SK-N-SH (cell line): ENCODE measurements around the gene DDX17. TPM values are rescaled to one million over a fixed set of nuclear protein-coding genes. Genes with fewer than 3 reads are reported as not detected.

Source experiments
- CTCF ChIA-PET: fragments of 300-600, 350-600 bp; formaldehyde crosslinking; extraction: SDS; loops from one replicate; lab custom pipeline; 2021; lab: Yijun Ruan, JAX
- POLR2A ChIA-PET: fragments of 350-600 bp; sonication (Branson Sonifier 250); formaldehyde crosslinking; extraction: SDS; loops from one replicate; lab custom pipeline; 2020; ENCODE audit warnings: antibody characterized with exemption, inconsistent platforms; lab: Yijun Ruan, JAX
- DNase-seq: peaks from one replicate; pipeline ENCODE4 v3.0.0; 2012
- H2AFZ ChIP-seq: fragments of 200-600 bp; sonication (generic); 2 replicates; pipeline ENCODE4 v1.8.1; 2016; ENCODE audit warnings: antibody characterized with exemption, mild to moderate bottlenecking, low read depth
- H3F3A ChIP-seq: fragments of 200-600 bp; sonication (generic); replicated peaks from 2 replicates; pipeline ENCODE3; 2016; ENCODE audit warnings: antibody characterized with exemption, mild to moderate bottlenecking; ENCODE audit not compliant: insufficient read depth
- H3K27ac ChIP-seq, 2 experiments: fragments of 200-500 bp in 1 of 2; fragments of 200-600 bp in 1 of 2; sonication (Bioruptor generic) in 1 of 2; sonication (generic), shearing (Covaris generic) in 1 of 2; 2 replicates each; pipeline versions ENCODE4 v1.5.1 to v1.6.1; 2014 to 2016; ENCODE audit warnings: low read depth in 2 of 2, inconsistent platforms in 1 of 2, low read length in 1 of 2, mild to moderate bottlenecking in 1 of 2, mixed read lengths in 1 of 2
- H3K27me3 ChIP-seq: fragments of 200-600 bp; sonication (generic), shearing (Covaris generic); 2 replicates; pipeline ENCODE4 v1.6.1; 2016; ENCODE audit warnings: mixed run types; ENCODE audit not compliant: insufficient read depth
- H3K36me3 ChIP-seq, 2 experiments: fragments of 200-500 bp in 1 of 2; fragments of 200-600 bp in 1 of 2; sonication (Bioruptor generic) in 1 of 2; sonication (generic) in 1 of 2; replicated peaks in 1 of 2; 2 replicates each; pipeline versions ENCODE3 to v1.5.1; 2014 to 2016; ENCODE audit warnings: low read length in 1 of 2, mild to moderate bottlenecking in 1 of 2; ENCODE audit not compliant: insufficient read depth in 2 of 2, control insufficient read depth in 1 of 2
- H3K4me1 ChIP-seq, 2 experiments: fragments of 200-500 bp in 1 of 2; fragments of 200-600 bp in 1 of 2; sonication (Bioruptor generic) in 1 of 2; sonication (generic), shearing (Covaris generic) in 1 of 2; 2 replicates each; pipeline versions ENCODE4 v1.5.1 to v1.6.1; 2014 to 2016; ENCODE audit warnings: low read depth in 1 of 2, low read length in 1 of 2, mixed run types in 1 of 2; ENCODE audit not compliant: insufficient read depth in 2 of 2, control insufficient read depth in 1 of 2
- H3K4me2 ChIP-seq: fragments of 200-600 bp; sonication (generic), shearing (Covaris generic); 2 replicates; pipeline ENCODE4 v1.6.1; 2017; ENCODE audit warnings: mixed run types
- H3K4me3 ChIP-seq, 2 experiments: fragments of 200-500 bp in 1 of 2; fragments of 200-600 bp in 1 of 2; sonication (Bioruptor generic) in 1 of 2; sonication (generic), shearing (Covaris generic) in 1 of 2; 2 replicates each; pipeline versions ENCODE4 v1.5.1 to v1.8.1; 2014 to 2016; ENCODE audit warnings: low read depth in 2 of 2, inconsistent platforms in 1 of 2, low read length in 1 of 2, mild to moderate bottlenecking in 1 of 2, mixed read lengths in 1 of 2, moderate library complexity in 1 of 2
- H3K79me2 ChIP-seq: fragments of 200-600 bp; sonication (generic); 2 replicates; pipeline ENCODE4 v1.8.1; 2017; ENCODE audit warnings: mild to moderate bottlenecking; ENCODE audit not compliant: insufficient read depth
- H3K9ac ChIP-seq: fragments of 200-600 bp; sonication (generic); 2 replicates; pipeline ENCODE4 v1.6.1; 2017; ENCODE audit warnings: mixed run types
- H3K9me2 ChIP-seq: fragments of 200-600 bp; sonication (generic); 2 replicates; pipeline ENCODE4 v1.6.1; 2017; ENCODE audit warnings: mixed run types
- H3K9me3 ChIP-seq: fragments of 200-600 bp; sonication (generic); 2 replicates; pipeline ENCODE4 v1.6.1; 2017; ENCODE audit warnings: mixed run types, mild to moderate bottlenecking, moderate library complexity
- H4K20me1 ChIP-seq: fragments of 200-600 bp; sonication (generic); 2 replicates; pipeline ENCODE4 v1.6.1; 2017; ENCODE audit warnings: mild to moderate bottlenecking, mixed run types; ENCODE audit not compliant: insufficient read depth
- ELF1 ChIP-seq: IDR thresholded peaks from 2 replicates; pipeline ENCODE4 v1.4.0; 2012
- EP300 ChIP-seq, 2 experiments: IDR thresholded peaks; 2 replicates each; pipeline versions ENCODE4 v1.4.0 to v1.6.1; 2012; ENCODE audit warnings: borderline replicate concordance in 1 of 2, low read depth in 1 of 2, low read length in 1 of 2
- EZH2phosphoT487 ChIP-seq: fragments of 200-600 bp; sonication (generic); IDR thresholded peaks from 2 replicates; pipeline ENCODE4 v1.6.1; 2017; ENCODE audit warnings: low read depth, mixed run types, mild to moderate bottlenecking, antibody characterized with exemption, moderate library complexity, borderline replicate concordance
- FOSL2 ChIP-seq: IDR thresholded peaks from 2 replicates; pipeline ENCODE4 v1.4.0; 2012; ENCODE audit warnings: low read depth, mild to moderate bottlenecking, moderate library complexity, borderline replicate concordance
- FOXM1 ChIP-seq: IDR thresholded peaks from 2 replicates; pipeline ENCODE4 v1.4.0; 2012; ENCODE audit warnings: low read depth, mild to moderate bottlenecking
- GABPA ChIP-seq: IDR thresholded peaks from 2 replicates; pipeline ENCODE4 v1.4.0; 2012; ENCODE audit warnings: low read depth, mild to moderate bottlenecking
- GATA2 ChIP-seq: sonication (generic); formaldehyde crosslinking; IDR thresholded peaks from 2 replicates; pipeline ENCODE4 v1.5.0; 2020; ENCODE audit warnings: mild to moderate bottlenecking, missing genetic modification reagents
- IRF3 ChIP-seq: fragments of 150-350 bp; IDR thresholded peaks from 2 replicates; pipeline ENCODE4 v1.6.1; 2016; ENCODE audit warnings: mild to moderate bottlenecking, low read depth, low read length
- JUND ChIP-seq: IDR thresholded peaks from 2 replicates; pipeline ENCODE4 v1.4.0; 2012
- MXI1 ChIP-seq: IDR thresholded peaks from 2 replicates; pipeline ENCODE4 v1.6.1; 2012; ENCODE audit warnings: mild to moderate bottlenecking, low read depth, low read length, improper control_type of control experiment
- NFIC ChIP-seq: IDR thresholded peaks from 2 replicates; pipeline ENCODE4 v1.4.0; 2012; ENCODE audit warnings: borderline replicate concordance
- NRF1 ChIP-seq: IDR thresholded peaks from 2 replicates; pipeline ENCODE4 v1.6.1; 2012; ENCODE audit warnings: low read depth, mild to moderate bottlenecking, low read length
- POLR2AphosphoS5 ChIP-seq: IDR thresholded peaks from 2 replicates; pipeline ENCODE4 v1.6.1; 2012; ENCODE audit warnings: low read depth, low read length
- RCOR1 ChIP-seq: fragments of 150-350 bp; IDR thresholded peaks from 2 replicates; pipeline ENCODE4 v1.6.1; 2017; ENCODE audit warnings: antibody characterized with exemption, low read length
- REST ChIP-seq: IDR thresholded peaks from 2 replicates; pipeline ENCODE4 v1.6.1; 2012; ENCODE audit warnings: mild to moderate bottlenecking, low read depth, low read length, moderate library complexity
- SIN3A ChIP-seq: IDR thresholded peaks from 2 replicates; pipeline ENCODE4 v1.6.1; 2012; ENCODE audit warnings: low read depth, mild to moderate bottlenecking, low read length, moderate library complexity, borderline replicate concordance
- TAF1 ChIP-seq: IDR thresholded peaks from 2 replicates; pipeline ENCODE4 v1.6.1; 2012; ENCODE audit warnings: low read depth, mild to moderate bottlenecking, low read length, moderate library complexity, borderline replicate concordance
- WGBS: methylation state at CpG from one replicate; pipeline ENCODE4 v1.1.6; 2017; ENCODE audit warnings: low lambda C conversion rate; 5-methylcytosine and 5-hydroxymethylcytosine counted together
- polyA plus RNA-seq, 3 experiments: library from polyadenylated mRNA; depleted of rRNA; stranded (reverse); fragments of >200 nt; gene quantifications; 2 replicates each; pipeline ENCODE4 v1.2.3, GENCODE V29; 2012
- TF ChIP-seq, protein P1 (sequence below): fragments of 200-600 bp; sonication (generic); IDR thresholded peaks from 2 replicates; pipeline ENCODE4 v1.6.1; 2017; ENCODE audit warnings: antibody characterized with exemption, mild to moderate bottlenecking, moderate library complexity
- TF ChIP-seq, protein P2 (sequence below): IDR thresholded peaks from 2 replicates; pipeline ENCODE4 v1.4.0; 2012; ENCODE audit warnings: low read depth
- TF ChIP-seq, protein P3 (sequence below): fragments of 150-350 bp; IDR thresholded peaks from 2 replicates; pipeline ENCODE4 v1.6.1; 2017; ENCODE audit warnings: antibody characterized with exemption, low read length, low read depth, borderline replicate concordance

DDX17 gene
- polyA plus RNA-seq, 1 of the 3 experiments (the other 2 are of a cell fraction), result 111 TPM

DNA sequence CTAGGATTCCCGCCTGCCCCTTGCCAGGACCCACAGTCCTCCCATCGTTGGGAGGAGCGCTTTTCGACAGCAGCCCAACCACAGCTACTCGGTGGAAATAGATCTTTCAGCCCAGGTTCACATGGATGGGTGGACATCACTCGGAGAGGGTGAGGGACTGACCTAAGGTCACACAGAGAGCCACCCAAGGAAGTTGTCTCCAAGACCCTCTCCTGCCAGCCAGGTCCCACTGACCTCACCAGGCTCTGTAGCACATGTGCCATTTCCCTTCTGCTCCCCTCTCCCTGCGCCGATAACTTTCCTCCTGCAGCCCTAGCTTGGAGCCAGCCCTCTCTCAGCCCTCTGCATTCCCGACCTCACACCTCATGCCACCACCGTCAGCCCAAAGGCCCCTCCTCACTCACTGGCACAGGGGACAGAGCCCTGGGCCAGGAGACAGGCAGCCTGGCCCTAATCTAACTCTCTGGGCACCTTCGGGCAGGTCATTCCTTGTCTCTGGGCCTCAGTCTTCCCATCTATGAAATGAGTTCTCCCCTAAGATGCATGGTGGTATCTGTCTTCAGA is 55.8 kb downstream of the DDX17 start:
- Histone ChIP-seq H3K9ac (no peak overlapping the region), H3K36me3 (no peaks in the 10 kb centered on the region), H2AFZ (no peak overlapping the region), H3K9me3 (no peaks in the 10 kb centered on the region), H3K4me3 (no peak overlapping the region), H3K79me2 (no peaks in the 10 kb centered on the region), H4K20me1 (no peaks in the 10 kb centered on the region), H3F3A (no peaks in the 10 kb centered on the region), H3K4me1 (no peaks in the 10 kb centered on the region; a peak in 1 of 4 replicates), H3K9me2 (no peaks in the 10 kb centered on the region), H3K27me3 (no peaks in the 10 kb centered on the region; the same call in 1 of the 2 replicates), H3K4me2 (no peak overlapping the region), H3K27ac (no peak overlapping the region)
- no peak for DNase-seq
- WGBS, result 47% methylated on average over 4 of the region's 11 CpGs
- ChIA-PET POLR2A (no interaction called here), CTCF (no interaction called here)
- TF ChIP-seq JUND, result no peak
- TF ChIP-seq EZH2phosphoT487, result no peak
- no peak for TF ChIP-seq RCOR1
- no peak for TF ChIP-seq REST
- TF ChIP-seq SIN3A, result no peak
- TF ChIP-seq FOXM1, result no peak
- TF ChIP-seq ELF1, result no peak
- TF ChIP-seq GABPA, result no peak
- no peak for TF ChIP-seq GATA2 (CRISPR knock-in tag)
- no peak for TF ChIP-seq IRF3
- TF ChIP-seq NFIC, result no peak
- TF ChIP-seq FOSL2, result no peak
- TF ChIP-seq EP300 (IDR thresholded peaks at IDR 0.05; ENCODE audit: borderline replicate concordance in 1 of 2, low read depth in 1 of 2, low read length in 1 of 2), result no peak
- TF ChIP-seq TAF1, result no peak
- no peak for TF ChIP-seq POLR2AphosphoS5
- TF ChIP-seq, protein P1, sequence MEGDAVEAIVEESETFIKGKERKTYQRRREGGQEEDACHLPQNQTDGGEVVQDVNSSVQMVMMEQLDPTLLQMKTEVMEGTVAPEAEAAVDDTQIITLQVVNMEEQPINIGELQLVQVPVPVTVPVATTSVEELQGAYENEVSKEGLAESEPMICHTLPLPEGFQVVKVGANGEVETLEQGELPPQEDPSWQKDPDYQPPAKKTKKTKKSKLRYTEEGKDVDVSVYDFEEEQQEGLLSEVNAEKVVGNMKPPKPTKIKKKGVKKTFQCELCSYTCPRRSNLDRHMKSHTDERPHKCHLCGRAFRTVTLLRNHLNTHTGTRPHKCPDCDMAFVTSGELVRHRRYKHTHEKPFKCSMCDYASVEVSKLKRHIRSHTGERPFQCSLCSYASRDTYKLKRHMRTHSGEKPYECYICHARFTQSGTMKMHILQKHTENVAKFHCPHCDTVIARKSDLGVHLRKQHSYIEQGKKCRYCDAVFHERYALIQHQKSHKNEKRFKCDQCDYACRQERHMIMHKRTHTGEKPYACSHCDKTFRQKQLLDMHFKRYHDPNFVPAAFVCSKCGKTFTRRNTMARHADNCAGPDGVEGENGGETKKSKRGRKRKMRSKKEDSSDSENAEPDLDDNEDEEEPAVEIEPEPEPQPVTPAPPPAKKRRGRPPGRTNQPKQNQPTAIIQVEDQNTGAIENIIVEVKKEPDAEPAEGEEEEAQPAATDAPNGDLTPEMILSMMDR, result no peak
- TF ChIP-seq NRF1, result no peak
- TF ChIP-seq, protein P2, sequence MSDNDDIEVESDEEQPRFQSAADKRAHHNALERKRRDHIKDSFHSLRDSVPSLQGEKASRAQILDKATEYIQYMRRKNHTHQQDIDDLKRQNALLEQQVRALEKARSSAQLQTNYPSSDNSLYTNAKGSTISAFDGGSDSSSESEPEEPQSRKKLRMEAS, result no peak
- TF ChIP-seq, protein P3, sequence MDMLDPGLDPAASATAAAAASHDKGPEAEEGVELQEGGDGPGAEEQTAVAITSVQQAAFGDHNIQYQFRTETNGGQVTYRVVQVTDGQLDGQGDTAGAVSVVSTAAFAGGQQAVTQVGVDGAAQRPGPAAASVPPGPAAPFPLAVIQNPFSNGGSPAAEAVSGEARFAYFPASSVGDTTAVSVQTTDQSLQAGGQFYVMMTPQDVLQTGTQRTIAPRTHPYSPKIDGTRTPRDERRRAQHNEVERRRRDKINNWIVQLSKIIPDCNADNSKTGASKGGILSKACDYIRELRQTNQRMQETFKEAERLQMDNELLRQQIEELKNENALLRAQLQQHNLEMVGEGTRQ, result no peak
- no peak for TF ChIP-seq MXI1
